Neural cell (in vitro differentiated cells): ENCODE data around the gene PHLDB1.

Experiments
- EP300 ChIP-seq: fragments of 450-650 bp; conservative IDR thresholded peaks from 2 replicates; pipeline ENCODE4 v1.6.1; 2014; ENCODE audit warnings: antibody characterized with exemption, mild to moderate bottlenecking, moderate library complexity; ENCODE audit not compliant: poor library complexity, severe bottlenecking
- EZH2 ChIP-seq: fragments of 200-600, 300-800 bp; shearing (Covaris generic), sonication (generic); IDR thresholded peaks from 2 replicates; pipeline ENCODE4 v1.6.1; 2014; ENCODE audit warnings: antibody characterized with exemption, low read length, borderline replicate concordance, mild to moderate bottlenecking; ENCODE audit not compliant: insufficient read depth, poor library complexity, severe bottlenecking
- MXI1 ChIP-seq: fragments of 450-650 bp; conservative IDR thresholded peaks from 2 replicates; pipeline ENCODE4 v1.6.1; 2014; ENCODE audit warnings: antibody characterized with exemption, mild to moderate bottlenecking; ENCODE audit not compliant: poor library complexity, severe bottlenecking
- POLR2AphosphoS5 ChIP-seq: IDR thresholded peaks from 2 replicates; pipeline ENCODE4 v1.6.1; 2012
- TF ChIP-seq, protein P1 (sequence below): fragments of 450-650 bp; IDR thresholded peaks from 2 replicates; pipeline ENCODE4 v1.5.1; 2014; ENCODE audit warnings: antibody characterized with exemption, mild to moderate bottlenecking, moderate library complexity; ENCODE audit not compliant: poor library complexity, severe bottlenecking

- TF ChIP-seq MXI1, result no peak
- TF ChIP-seq EZH2, result no peak
- no peak for TF ChIP-seq POLR2AphosphoS5
- TF ChIP-seq EP300, result no peak
- TF ChIP-seq, protein P1, sequence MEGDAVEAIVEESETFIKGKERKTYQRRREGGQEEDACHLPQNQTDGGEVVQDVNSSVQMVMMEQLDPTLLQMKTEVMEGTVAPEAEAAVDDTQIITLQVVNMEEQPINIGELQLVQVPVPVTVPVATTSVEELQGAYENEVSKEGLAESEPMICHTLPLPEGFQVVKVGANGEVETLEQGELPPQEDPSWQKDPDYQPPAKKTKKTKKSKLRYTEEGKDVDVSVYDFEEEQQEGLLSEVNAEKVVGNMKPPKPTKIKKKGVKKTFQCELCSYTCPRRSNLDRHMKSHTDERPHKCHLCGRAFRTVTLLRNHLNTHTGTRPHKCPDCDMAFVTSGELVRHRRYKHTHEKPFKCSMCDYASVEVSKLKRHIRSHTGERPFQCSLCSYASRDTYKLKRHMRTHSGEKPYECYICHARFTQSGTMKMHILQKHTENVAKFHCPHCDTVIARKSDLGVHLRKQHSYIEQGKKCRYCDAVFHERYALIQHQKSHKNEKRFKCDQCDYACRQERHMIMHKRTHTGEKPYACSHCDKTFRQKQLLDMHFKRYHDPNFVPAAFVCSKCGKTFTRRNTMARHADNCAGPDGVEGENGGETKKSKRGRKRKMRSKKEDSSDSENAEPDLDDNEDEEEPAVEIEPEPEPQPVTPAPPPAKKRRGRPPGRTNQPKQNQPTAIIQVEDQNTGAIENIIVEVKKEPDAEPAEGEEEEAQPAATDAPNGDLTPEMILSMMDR, result no peak
Measured at GRCh38 chr11:118633319-118633690, 25.9 kb downstream of the PHLDB1 start.
